ENCODE data around the gene CST8.

GRCh38 chr20:23537030-23537429 is 46.1 kb downstream of the CST8 start:
- TF ChIP-seq RARB (CRISPR knock-in tag; IDR thresholded peaks at IDR 0.05), result no peak
- TF ChIP-seq ISL1 (CRISPR knock-in tag; IDR thresholded peaks at IDR 0.05), result no peak
- TF ChIP-seq BACH2 (CRISPR knock-in tag; IDR thresholded peaks at IDR 0.05; ENCODE audit: borderline replicate concordance), result no peak
- TF ChIP-seq ZFP3 (CRISPR knock-in tag; IDR thresholded peaks at IDR 0.05), result no peak
- TF ChIP-seq TCF4 (CRISPR knock-in tag; IDR thresholded peaks at IDR 0.05; ENCODE audit: borderline replicate concordance), result no peak
- no peak for TF ChIP-seq PPARA (CRISPR knock-in tag; IDR thresholded peaks at IDR 0.05; ENCODE audit: borderline replicate concordance)
- TF ChIP-seq, protein P1, sequence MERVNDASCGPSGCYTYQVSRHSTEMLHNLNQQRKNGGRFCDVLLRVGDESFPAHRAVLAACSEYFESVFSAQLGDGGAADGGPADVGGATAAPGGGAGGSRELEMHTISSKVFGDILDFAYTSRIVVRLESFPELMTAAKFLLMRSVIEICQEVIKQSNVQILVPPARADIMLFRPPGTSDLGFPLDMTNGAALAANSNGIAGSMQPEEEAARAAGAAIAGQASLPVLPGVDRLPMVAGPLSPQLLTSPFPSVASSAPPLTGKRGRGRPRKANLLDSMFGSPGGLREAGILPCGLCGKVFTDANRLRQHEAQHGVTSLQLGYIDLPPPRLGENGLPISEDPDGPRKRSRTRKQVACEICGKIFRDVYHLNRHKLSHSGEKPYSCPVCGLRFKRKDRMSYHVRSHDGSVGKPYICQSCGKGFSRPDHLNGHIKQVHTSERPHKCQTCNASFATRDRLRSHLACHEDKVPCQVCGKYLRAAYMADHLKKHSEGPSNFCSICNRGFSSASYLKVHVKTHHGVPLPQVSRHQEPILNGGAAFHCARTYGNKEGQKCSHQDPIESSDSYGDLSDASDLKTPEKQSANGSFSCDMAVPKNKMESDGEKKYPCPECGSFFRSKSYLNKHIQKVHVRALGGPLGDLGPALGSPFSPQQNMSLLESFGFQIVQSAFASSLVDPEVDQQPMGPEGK (CRISPR knock-in tag; IDR thresholded peaks at IDR 0.05; ENCODE audit: borderline replicate concordance), result no peak

All from SK-N-SH treated with all-trans-retinoic acid at 6 μM for 48 hours (cell line).